ENCODE data around the gene UGT2A3. TPM values are rescaled to one million over a fixed set of nuclear protein-coding genes. Genes with fewer than 3 reads are reported as not detected.

Gene UGT2A3
- total and polyA plus RNA-seq, 2 of the 8 experiments (the other 6 are each of a cell fraction or from before 2014, with no cell fraction given), result not detected

DNA sequence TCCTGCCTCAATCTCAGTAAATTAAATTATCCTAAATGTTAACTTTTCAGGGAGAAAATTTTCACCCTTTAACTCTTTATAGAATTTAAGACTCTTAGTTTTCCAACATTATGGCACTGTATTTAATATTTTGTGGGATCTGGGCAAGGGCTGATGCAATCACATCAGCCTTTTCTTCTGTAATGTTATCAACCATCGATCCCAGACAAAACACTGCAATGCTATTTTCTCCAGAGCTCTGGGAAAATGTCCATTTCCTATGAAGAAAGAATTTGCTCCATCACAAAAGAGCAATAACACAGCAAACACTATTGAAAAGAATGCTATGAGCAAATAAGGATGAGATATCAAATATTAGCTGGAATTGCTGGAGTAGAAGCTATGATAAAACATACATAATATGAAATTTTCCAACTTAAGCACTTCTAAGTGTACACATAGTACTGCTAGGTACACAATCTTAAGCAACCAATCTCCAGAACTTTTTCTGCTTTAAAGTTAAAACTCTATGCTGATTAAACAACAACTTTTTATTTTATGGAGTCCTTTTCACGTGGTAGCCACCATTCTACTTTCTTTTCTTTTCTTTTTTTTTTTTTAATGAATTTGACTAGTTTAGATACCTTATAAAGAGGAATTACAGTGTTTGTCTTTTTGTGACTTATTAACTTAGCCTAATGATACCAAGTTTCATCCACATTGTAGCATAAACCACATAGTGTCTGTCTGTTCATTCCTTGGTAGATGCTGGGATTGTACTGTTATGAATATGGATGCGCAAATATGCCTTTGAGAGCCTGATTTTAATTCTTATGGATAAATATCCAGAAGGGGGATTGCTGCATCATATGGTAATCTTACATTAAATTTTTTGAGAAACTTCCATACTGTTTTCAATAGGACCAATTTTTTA is 43.6 kb downstream of the UGT2A3 start (continued):
- TF ChIP-seq TAF1 (IDR thresholded peaks at IDR 0.05; ENCODE audit: low read depth, low read length) (no peak), NANOG (IDR thresholded peaks at IDR 0.05; ENCODE audit: insufficient read depth, low read depth, low read length, poor library complexity, severe bottlenecking) (no peak), MAFK (IDR thresholded peaks at IDR 0.05; ENCODE audit: low read depth, low read length) (no peak), CHD1 (IDR thresholded peaks at IDR 0.05; ENCODE audit: low read depth, low read length) (no peak), CEBPB (IDR thresholded peaks at IDR 0.05; ENCODE audit: low read depth, low read length) (no peak)
- TF ChIP-seq, protein P1, sequence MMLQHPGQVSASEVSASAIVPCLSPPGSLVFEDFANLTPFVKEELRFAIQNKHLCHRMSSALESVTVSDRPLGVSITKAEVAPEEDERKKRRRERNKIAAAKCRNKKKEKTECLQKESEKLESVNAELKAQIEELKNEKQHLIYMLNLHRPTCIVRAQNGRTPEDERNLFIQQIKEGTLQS (IDR thresholded peaks at IDR 0.05; ENCODE audit: insufficient read depth, low read depth, low read length), result no peak
